Right lobe of liver (tissue), 6 donors: ENCODE measurements around the gene CDA. TPM values are rescaled to one million over a fixed set of nuclear protein-coding genes. Genes with fewer than 3 reads are reported as not detected.

Experiments
- ATAC-seq, 4 donors: fragments of 200-7000 bp; cut with Tn5 transposase; one replicate each; pipeline ENCODE4 v1.9.1; 2020; ENCODE audit warnings: mild to moderate bottlenecking in 4 of 4, moderate library complexity in 4 of 4
- DNase-seq, 3 donors: peaks; one replicate each; pipeline ENCODE4 v3.0.0-alpha.2; 2020
- H3K27ac ChIP-seq, 3 donors: fragments of 200-600 bp; one replicate each; pipeline ENCODE4 v1.8.0; 2022
- H3K27me3 ChIP-seq, 2 donors: fragments of 200-600 bp; one replicate each; pipeline ENCODE4 v1.8.0; 2022
- H3K36me3 ChIP-seq, 4 donors: fragments of 200-600 bp; sonication (generic) in 1 of 4; one replicate each; pipeline versions ENCODE4 v1.5.1 to v1.8.0; 2017 to 2022; ENCODE audit warnings: control low read depth in 1 of 4
- H3K4me1 ChIP-seq, 4 donors: fragments of 200-600 bp; sonication (generic) in 1 of 4; one replicate each; pipeline versions ENCODE4 v1.5.1 to v1.8.0; 2017 to 2022; ENCODE audit warnings: control low read depth in 1 of 4
- H3K4me3 ChIP-seq, 3 donors: fragments of 200-600 bp; one replicate each; pipeline ENCODE4 v1.8.0; 2022
- H3K9me3 ChIP-seq, 4 donors: fragments of 200-600 bp; sonication (generic) in 1 of 4; one replicate each; pipeline versions ENCODE4 v1.5.1 to v1.8.0; 2017 to 2022; ENCODE audit warnings: control low read depth in 1 of 4
- POLR2A ChIP-seq: fragments of 450-650 bp; IDR thresholded peaks from one replicate; pipeline ENCODE4 v1.6.1; 2017; ENCODE audit warnings: antibody characterized with exemption, mild to moderate bottlenecking
- WGBS: methylation state at CpG from one replicate; pipeline ENCODE4 v1.1.6; 2018; ENCODE audit warnings: low coverage, low lambda C conversion rate; ENCODE audit not compliant: insufficient coverage; ENCODE audit errors: missing lambda C conversion rate; 5-methylcytosine and 5-hydroxymethylcytosine counted together
- intact Hi-C, 2 donors: fragments of 100-400 bp; cut with DNase I; formaldehyde crosslinking; loops; one replicate each; pipeline versions ENCODE4 v1.11.2 to v1.14.1; 2022
- total RNA-seq, 6 experiments: library from RNA; depleted of rRNA in 2 of 6; stranded (reverse); fragments of >200 nt in 2 of 6; fragmentation: NEBNext Ultra II Directional in 3 of 6; extraction: Animal tissue kit (Norgen Biotek cat#: 25700) in 3 of 6; gene quantifications; one replicate each; pipeline versions ENCODE4 v1.1.0 to v1.2.4, GENCODE V29; 2016 to 2023
- TF ChIP-seq, protein P1 (sequence below), 4 donors: fragments of 200-600 bp in 3 of 4; fragments of 450-650 bp in 1 of 4; IDR thresholded peaks; one replicate each; pipeline versions ENCODE4 v1.5.1 to v1.8.0; 2016 to 2022; ENCODE audit warnings: antibody characterized with exemption in 4 of 4, mild to moderate bottlenecking in 2 of 4
- donor health status: DM: no; HTN: yes; CAD: no.
- donor health status: DM: no; HTN: no; CAD: no.
- donor health status: DM: no; HTN: no; CAD: no.
- donor health status: DM: no; HTN: yes; CAD: no.
- donor health status: DM: no; HTN: yes; CAD: no.

CDA gene
- total RNA-seq, 6 experiments from 2014 or later = 12.6 to 33.8 (median 24.5) TPM

DNA sequence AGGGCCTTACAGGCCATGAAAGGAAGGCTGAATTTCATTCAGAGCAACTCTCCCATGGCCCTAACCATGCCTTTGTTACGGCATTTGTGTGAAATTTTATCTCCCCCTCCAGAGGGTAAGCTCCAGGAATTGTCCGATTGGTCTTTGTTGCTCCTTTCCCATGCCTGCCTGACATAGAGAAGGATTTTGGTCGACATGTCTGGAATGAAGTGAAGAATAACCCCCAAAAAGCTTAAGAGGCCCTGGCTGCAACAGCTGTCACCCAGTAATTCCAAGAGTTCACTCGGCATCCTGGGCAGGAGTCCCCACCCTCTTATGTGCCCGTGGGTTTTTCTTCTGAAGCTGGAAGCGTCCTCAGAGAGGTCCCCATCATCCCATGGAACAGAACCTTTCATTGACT is 20.6 kb downstream of the CDA start:
- H3K4me1 ChIP-seq = peaks cover 0 to 36% (median 17%) of the 10 kb centered on the region in 4 donors
- TF ChIP-seq, protein P1, sequence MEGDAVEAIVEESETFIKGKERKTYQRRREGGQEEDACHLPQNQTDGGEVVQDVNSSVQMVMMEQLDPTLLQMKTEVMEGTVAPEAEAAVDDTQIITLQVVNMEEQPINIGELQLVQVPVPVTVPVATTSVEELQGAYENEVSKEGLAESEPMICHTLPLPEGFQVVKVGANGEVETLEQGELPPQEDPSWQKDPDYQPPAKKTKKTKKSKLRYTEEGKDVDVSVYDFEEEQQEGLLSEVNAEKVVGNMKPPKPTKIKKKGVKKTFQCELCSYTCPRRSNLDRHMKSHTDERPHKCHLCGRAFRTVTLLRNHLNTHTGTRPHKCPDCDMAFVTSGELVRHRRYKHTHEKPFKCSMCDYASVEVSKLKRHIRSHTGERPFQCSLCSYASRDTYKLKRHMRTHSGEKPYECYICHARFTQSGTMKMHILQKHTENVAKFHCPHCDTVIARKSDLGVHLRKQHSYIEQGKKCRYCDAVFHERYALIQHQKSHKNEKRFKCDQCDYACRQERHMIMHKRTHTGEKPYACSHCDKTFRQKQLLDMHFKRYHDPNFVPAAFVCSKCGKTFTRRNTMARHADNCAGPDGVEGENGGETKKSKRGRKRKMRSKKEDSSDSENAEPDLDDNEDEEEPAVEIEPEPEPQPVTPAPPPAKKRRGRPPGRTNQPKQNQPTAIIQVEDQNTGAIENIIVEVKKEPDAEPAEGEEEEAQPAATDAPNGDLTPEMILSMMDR (IDR thresholded peaks at IDR 0.05) = no peak
- TF ChIP-seq POLR2A = no peak
- 92% methylated on average over 5 of the region's 6 CpGs for WGBS
- intact Hi-C loops = no loop called here
- no peaks in the 10 kb centered on the region for H3K9me3 ChIP-seq
- DNase-seq (no peak), ATAC-seq (no peak)
- no peak overlapping the region for H3K4me3 ChIP-seq
- no peaks in the 10 kb centered on the region for H3K27me3 ChIP-seq
- H3K36me3 ChIP-seq = peaks cover 0 to 19% (median 4%) of the 10 kb centered on the region in 4 donors
- H3K27ac ChIP-seq = no peak overlapping the region

DNA sequence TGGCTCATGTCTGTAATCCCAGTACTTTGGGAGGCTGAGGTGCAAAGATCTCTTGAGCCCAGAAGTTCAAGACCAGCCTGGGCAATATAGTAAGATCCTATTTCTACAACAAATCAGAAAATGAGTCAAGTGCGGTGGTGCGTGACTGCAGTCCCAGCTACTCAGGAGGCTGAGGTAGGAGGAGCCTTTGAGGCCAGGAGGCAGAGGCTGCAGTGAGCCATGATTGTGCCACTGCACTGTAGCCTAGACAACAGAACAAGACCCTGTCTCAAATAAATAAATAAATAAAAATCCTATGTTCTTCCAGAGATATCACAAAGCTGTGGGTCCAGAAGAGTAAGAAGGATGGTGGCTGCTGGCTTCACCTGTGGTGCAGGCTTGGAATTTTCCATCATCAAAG is 22.1 kb downstream of the CDA start:
- 89% methylated on average over 2 of the region's 2 CpGs for WGBS
- no peak for DNase-seq
- H3K4me1 ChIP-seq = peaks cover 0 to 39% (median 13%) of the 10 kb centered on the region in 4 donors

DNA sequence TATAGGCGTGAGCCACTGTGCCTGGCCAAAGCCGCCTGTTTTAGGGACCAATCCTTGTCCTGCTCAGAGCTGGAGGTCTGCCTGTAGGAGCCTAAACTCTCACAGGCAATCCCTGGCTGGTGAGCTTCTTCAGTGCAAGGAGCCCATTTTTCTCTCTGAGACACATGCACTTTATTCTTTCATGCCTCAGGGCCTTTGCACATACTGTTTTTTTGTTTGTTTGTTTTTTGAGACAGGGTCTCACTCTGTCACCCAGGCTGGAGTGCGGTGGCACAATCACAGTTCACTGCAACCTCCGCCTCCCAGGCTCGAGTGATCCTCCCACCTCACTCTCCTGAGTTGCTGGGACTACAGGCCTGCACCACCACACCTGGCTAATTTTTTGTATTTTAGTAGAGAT is 22.8 kb downstream of the CDA start:
- 86% methylated on average over 3 of the region's 5 CpGs for WGBS
- intact Hi-C loops = no loop called here
- TF ChIP-seq, protein P1 (IDR thresholded peaks at IDR 0.05) = no peak
- no peak for TF ChIP-seq POLR2A
- Histone ChIP-seq H3K27ac (no peak overlapping the region), H3K9me3 (no peaks in the 10 kb centered on the region), H3K36me3 (peaks cover 0 to 19% (median 4%) of the 10 kb centered on the region in 4 donors), H3K27me3 (no peaks in the 10 kb centered on the region), H3K4me1 (peaks cover 0 to 38% (median 10%) of the 10 kb centered on the region in 4 donors), H3K4me3 (no peak overlapping the region)
- ATAC-seq = no peak
- no peak for DNase-seq

More for the DNA sequence above, 22.1 kb downstream of the CDA start:
- H3K4me3 ChIP-seq = no peak overlapping the region
- peaks cover 0 to 19% (median 4%) of the 10 kb centered on the region in 4 donors for H3K36me3 ChIP-seq
- no peaks in the 10 kb centered on the region for H3K27me3 ChIP-seq
- intact Hi-C loops = no loop called here
- no peak for ATAC-seq
- no peak for TF ChIP-seq POLR2A
- TF ChIP-seq, protein P1 (IDR thresholded peaks at IDR 0.05) = no peak
- H3K9me3 ChIP-seq = no peaks in the 10 kb centered on the region
- H3K27ac ChIP-seq = no peak overlapping the region

DNA sequence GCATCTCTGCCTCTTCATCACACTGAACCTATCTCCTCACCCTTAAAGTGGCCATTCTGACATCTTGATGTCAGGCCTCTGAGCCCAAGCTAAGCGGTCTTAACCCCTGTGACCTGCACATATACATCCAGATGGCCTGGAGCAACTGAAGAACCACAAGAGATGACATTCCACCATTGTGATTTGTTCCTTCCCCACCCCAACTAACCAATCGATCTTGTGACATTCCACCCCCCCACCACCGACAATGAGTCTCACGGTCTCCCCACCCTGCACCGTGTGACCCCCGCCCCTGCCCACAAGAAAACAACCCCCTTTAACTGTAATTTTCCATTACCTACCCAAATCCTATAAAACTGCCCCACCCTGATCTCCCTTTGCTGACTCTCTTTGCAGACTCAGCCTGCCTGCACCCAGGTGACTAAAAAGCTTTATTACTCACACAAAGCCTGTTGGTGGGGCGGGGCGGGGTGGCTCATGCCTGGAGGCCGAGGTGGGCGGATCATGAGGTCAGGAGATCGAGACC is 23.4 kb downstream of the CDA start:
- peaks cover 0 to 19% (median 4%) of the 10 kb centered on the region in 4 donors for H3K36me3 ChIP-seq
- peaks cover 0 to 34% (median 8%) of the 10 kb centered on the region in 4 donors for H3K4me1 ChIP-seq
- no peak for TF ChIP-seq POLR2A
- TF ChIP-seq, protein P1 (IDR thresholded peaks at IDR 0.05) = no peak
- no peaks in the 10 kb centered on the region for H3K27me3 ChIP-seq
- H3K27ac ChIP-seq = peak overlapping the region in 2 of 3 donors; percentile 72 to 94
- 80% methylated on average over 10 of the region's 11 CpGs for WGBS
- ATAC-seq (no peak), DNase-seq (no peak)
- no peaks in the 10 kb centered on the region for H3K9me3 ChIP-seq
- intact Hi-C loops = no loop called here
- H3K4me3 ChIP-seq = no peak overlapping the region
